Activated CD4-positive, alpha-beta T cell treated with anti-CD3 and anti-CD28 coated beads for 24 hours (primary cell): ENCODE results near the gene SERP2.

Experiments used
- DNase-seq, 2 donors: peaks; one replicate each; pipeline ENCODE4 v3.0.0-alpha.2; 2020; ENCODE audit warnings: low read depth in 2 of 2

SERP2 gene

GRCh38 chr13:44355621-44356020, 18.0 kb upstream of the SERP2 start:
- no peak for DNase-seq

DNA sequence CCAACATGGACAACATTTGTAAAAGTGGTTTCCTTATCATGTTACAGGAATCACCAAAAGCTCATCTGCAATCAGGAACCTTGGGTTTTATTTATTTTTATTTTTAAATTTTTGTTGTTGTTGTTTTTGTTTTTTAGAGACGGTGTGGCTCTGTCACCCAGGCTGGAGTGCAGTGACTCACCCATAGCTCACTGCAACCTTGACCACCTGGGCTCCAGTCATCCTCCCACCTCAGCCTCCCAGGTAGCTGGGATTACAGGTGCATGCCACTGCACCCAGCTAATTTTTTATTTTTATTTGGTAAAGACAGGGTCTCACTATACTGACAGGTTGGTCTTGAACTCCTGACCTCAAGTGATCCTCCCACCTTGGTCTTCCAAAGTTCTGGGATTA, 13.6 kb upstream of the SERP2 start:
- DNase-seq, result no peak

GRCh38 chr13:44362394-44363040, 11.1 kb upstream of the SERP2 start:
- no peak for DNase-seq

GRCh38 chr13:44363631-44364344, 9.8 kb upstream of the SERP2 start:
- no peak for DNase-seq

- DNase-seq, result no peak
Measured at GRCh38 chr13:44364345-44365000, 9.2 kb upstream of the SERP2 start.

DNA sequence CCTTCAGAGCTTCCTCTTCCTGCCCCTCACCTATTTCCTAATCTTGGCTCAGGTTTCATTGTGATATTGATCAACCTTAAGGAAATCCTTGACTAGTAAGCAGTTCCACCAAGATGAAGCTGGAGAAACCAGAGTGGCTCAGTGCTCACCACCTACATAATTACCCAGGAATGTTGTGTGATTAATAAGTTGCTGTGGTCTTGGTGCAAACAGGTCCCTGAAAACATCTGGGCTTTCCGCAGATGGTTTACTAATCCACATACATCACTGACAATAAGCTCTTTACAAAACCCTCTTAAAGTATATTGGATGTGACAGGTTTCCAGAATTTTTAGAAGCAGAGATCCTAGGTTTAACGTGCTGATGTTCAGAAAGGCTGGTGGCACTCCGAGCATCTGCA, 8.6 kb upstream of the SERP2 start:
- no peak for DNase-seq

DNA sequence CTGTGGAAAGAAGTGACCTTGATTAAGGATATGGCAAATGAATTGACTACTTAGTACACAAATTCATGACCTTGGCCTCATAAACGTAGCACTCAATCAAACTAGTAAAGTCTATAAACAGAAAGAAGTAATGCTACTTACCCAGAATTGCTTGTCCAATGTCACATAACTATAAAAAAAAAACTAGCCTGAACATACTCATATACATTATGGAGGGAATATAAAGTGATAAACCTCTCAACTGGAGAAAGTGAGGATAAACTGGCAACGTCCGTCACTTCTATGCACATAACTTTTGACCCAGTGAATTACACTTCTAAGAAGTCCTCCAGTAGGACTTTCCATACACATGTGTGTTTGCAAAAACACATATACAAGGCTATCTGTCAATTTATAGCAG, 7.7 kb upstream of the SERP2 start:
- no peak for DNase-seq

DNA sequence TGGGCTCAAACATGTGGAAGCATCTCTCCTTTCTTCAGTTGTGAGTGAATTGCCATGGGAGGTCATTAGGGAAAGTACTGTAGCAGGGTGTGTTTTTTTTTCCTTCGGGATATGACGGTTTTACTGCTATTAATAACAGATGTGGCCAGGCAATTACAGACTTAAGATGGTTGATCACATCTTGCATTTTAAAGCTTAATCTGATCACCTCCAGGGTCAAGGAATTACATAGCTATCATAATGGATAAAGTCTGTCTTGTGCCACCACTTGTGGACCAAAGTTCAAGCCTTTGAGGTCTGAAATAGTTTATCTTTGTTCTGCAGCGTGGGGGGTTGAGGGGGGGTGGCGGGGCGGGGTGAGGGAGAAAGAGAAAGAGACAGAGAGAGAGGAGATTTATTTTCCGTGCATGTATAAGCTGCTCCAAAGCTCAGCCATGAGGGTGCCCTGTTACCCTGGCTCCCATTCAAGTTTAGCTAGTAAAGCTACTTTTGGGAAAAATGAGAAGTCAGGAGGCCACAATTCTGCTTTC, 5.5 kb upstream of the SERP2 start:
- no peak for DNase-seq

- no peak for DNase-seq
Measured at GRCh38 chr13:44368599-44369368, 4.8 kb upstream of the SERP2 start.

GRCh38 chr13:44371421-44371820, 2.2 kb upstream of the SERP2 start:
- no peak for DNase-seq

DNA sequence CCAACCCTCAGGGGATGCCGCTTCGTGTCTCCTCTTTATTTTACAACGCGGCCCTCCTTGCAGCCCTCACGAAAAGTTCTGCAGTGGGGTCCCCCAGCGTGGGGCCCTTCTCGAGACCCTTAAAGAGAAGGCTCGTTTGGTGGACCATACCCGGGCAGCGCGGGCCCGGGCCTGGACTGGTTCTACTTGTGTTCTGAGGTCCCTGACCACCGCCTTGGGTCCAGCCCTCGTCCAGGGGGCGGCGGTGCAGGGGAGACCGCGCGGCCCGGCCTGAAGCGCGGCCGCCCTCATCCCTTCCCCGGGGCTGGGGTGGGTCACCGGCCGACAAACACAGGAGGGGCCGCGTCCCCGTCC, 400 bp upstream of the SERP2 start:
- DNase-seq, result no peak

DNA sequence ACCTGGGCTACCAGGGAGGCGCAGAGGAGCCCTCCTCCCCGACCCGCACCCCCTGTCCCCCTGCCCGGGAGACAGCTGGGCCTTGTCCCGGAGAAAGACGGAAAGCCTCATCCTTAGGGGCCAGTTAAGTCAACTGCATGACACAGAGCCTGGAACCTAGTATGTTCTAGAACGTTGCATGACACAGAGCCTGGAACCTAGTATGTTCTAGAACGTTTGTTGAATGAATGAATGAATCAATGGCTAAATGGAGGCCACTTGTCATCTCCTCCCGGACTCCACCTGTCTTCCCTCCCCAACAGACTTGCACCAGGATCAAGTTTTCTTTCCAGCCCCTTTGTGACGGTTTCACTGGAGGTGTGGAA, 706 bp downstream of the SERP2 start:
- no peak for DNase-seq

DNA sequence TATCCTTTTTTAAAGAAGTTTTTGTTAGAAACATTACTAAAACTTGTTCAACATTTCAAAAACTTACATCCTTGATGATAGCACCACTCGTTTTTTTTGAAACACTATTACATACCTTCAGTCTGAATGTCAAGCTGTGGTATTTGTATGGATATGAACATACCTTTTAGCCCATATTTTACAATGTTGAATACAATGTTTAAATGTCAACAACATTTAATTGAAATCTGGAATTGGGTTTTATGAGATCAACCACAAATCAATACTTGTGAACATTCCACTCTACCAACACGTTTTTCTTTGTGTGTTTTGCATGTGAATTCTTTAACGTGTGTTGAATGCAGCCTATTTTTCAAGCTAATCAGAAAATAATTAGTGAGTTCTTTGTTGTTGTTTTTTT, 4.7 kb downstream of the SERP2 start:
- DNase-seq, result no peak

DNA sequence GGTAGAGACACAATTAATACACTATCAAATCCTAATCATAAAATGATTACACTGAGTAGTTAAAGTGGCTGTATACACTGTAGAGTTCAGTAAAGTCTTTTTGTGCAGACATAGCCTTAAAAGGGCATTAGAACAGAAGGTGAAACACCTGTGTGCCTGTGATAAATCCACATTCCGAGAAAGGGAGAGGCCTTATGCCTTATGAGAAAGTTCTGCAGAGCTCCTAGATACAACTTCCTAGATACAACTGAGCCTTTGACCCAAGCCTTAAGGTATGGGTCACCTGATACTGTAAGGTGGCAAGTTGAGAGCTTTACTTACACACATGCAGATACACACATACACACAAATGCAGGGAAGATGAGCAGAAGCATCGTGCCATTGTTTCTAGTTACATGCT, 6.3 kb downstream of the SERP2 start:
- no peak for DNase-seq

DNA sequence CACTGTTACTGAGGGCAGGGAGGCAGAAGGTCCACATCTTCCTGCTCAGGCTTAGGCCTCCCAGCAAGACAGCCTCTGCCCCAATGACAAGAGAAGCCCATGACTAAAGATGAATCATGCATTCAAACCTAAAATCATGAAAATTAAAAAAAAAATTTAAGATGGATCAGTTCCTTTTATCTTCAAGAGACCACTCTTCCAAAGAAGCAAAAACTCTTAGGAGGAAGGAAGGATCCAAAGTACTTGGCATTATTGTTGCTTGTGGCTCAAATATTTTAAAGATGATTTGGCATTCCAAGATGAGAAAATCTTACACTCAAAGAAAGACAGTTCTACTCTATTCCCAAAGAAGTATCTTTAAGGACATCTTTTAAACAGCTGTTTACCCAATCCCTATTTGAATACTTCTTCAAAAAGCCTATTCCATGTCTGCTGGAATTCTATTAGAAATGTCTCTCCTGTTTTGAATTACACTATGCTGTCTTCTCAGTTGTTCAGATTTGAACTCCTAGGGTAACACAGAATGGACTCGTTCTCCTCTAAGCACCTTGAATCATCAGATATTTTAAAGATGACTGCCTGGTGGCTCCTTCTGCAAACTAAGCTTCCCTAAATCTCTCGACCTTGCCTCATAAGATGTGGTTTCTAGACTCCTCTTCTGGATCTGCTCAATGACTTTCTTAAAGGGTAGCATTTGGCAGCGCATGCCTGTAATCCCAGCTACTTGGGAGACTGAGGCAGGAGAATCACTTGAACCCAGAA, 7.0 kb downstream of the SERP2 start:
- DNase-seq, result no peak

- DNase-seq, result no peak
Measured at GRCh38 chr13:44382635-44383145, 9.1 kb downstream of the SERP2 start.

DNA sequence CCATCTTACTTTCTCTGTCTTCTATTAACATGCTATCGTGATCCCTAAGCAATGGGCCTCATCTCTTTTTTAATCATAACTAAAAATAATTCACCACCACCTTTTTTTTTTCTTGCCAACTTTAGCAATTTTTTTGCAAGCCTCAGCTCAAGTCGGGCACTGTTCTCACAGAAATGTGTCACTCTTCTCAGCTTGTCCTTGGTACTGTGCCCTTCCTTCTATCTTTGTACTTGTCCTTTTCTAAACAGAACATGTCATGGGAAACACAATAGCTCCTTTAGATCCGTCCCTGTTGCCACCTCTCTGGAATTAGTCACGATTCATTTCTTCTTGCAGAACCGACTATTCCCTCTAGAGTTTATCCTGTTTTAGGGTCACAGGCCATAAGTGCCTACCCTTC, 10.3 kb downstream of the SERP2 start:
- DNase-seq, result no peak

- no peak for DNase-seq
Measured at GRCh38 chr13:44384778-44385177, 11.2 kb downstream of the SERP2 start.

DNA sequence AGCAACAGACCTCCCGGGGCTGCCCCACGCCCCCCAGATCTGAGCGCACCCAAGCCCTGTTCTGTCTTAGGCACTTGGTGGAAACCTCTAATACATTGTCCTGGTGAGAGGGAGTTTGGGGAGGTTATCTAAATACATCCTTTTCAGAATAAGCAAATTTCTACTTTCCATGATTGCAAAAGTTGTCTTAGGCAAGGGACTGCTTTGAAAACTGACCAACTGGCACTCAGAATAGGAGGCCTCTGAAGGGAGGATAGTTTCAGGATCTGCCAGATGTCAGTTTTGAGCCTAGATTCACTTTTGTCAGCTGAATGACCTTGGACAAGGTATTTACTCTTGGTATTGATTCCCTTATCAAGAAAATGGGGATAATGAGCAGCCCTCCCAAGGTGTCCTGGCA, 11.8 kb downstream of the SERP2 start:
- no peak for DNase-seq

DNA sequence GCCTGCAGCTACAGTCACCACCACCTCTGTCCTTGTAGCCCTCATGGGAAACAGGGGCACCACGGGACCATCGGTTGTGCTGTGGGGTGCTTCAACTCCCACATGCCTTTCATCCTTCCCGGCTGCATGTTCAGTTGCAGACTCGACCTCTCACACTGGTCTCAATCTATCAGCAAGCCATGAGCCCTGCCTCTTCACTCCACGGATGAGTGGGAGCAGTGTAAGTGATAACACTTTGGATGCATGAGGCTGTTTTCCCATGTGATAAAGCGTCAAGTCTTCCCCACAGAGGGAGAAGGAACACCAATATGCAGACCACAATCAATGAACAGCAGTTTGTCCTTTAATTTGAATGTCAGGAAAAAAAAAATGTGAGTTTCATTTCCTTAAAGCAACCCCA, 12.2 kb downstream of the SERP2 start:
- DNase-seq, result no peak

DNA sequence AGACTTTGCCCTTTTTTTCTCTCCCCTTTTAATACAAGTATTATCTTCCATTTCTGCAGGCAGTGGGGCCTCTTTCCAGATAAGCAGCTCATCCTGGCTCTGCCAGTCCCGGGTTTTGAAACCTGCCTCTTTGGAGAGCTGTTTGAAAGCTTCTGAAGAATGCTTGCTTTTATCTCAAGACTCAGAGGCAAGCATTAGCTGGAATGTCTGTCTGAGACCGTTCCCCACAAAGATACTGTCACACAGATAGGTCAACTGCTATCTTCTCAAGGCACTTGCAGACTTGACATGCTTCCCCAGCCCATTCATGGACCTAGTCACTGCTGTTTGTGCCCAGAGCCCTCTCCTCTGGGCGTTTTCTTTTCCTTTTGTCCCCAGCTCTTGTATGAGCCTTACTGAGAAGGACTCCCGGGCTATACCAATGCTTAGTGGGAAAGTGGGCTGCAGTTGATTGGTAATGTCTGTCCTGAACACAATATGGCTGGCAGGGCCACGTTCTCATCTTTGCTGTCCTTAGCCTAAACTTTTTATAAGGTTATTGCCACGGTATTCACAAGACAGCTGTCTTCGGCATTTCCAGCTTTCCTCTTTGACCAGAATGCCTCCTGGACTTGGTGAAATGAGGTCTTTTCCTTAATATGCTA, 13.4 kb downstream of the SERP2 start:
- DNase-seq, result no peak
